GM21528 (cell line): ENCODE data around the gene PHF1.

Source experiments
- ATAC-seq: cut with Tn5 transposase; IDR thresholded peaks from one replicate; pipeline ENCODE4 v1.9.1; 2021; ENCODE audit warnings: mild to moderate bottlenecking, moderate library complexity; ENCODE audit not compliant: unreplicated experiment, low FRiP score

Gene PHF1

GRCh38 chr6:33430991-33431879, 20.4 kb downstream of the PHF1 start:
- no peak for ATAC-seq

DNA sequence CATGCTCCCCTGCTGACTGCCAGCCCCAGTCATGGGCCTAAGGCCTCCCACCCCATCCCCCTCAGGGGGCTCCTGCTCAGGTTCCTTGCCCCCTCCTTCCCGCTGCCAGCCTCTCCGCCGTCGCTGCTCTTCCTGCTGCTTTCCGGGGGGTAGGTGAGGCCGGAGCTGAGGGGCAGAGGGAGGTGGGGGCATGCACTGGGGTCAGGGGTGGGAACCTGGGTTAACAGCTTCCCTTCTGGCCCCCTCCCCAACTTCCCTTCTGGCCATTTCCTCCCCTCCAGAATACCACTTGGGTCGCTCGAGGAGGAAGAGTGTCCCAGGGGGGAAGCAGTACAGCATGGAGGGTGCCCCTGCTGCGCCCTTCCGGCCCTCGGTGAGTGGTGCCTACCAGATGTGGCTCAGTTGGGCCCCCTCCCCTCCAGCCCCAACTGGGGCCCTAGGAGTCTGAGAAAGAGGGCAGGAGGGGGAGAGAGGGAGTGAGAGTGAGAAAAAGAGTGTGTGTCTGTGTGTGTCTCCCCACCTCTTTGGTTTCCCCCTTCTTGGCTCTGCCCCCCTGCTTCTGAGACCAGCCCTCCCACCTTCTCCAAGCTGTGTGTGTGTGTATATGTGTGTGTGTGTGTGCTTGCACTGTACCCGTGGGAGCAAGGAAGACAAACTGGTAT, 21.2 kb downstream of the PHF1 start:
- ATAC-seq, result no peak

DNA sequence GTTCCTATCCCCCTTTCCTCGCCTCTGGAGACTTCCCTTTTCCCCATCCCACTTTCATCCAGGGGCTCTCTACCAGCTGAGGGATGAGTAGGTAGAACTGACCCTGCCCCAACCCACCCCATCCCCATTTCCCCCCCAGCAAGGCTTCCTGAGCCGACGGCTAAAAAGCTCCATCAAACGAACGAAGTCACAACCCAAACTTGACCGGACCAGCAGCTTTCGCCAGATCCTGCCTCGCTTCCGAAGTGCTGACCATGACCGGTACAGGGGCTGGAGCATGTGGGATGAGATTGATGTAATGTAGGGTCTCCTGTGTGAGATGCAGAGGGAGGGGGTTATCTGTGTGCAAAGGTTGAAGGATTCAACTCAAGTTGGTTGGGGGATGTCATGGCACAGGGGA, 21.7 kb downstream of the PHF1 start:
- no peak for ATAC-seq

GRCh38 chr6:33433001-33433543, 22.3 kb downstream of the PHF1 start:
- no peak for ATAC-seq

- ATAC-seq, result no peak
These were observed 22.9 kb downstream of the PHF1 start for GRCh38 chr6:33433544-33434191.

GRCh38 chr6:33434961-33435360, 24.1 kb downstream of the PHF1 start:
- no peak for ATAC-seq

DNA sequence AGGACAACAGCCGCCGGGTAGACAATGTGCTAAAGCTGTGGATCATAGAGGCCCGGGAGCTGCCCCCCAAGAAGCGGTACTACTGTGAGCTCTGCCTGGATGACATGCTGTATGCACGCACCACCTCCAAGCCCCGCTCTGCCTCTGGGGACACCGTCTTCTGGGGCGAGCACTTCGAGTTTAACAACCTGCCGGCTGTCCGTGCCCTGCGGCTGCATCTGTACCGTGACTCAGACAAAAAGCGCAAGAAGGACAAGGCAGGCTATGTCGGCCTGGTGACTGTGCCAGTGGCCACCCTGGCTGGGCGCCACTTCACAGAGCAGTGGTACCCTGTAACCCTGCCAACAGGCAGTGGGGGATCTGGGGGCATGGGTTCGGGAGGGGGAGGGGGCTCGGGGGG, 26.9 kb downstream of the PHF1 start:
- no peak for ATAC-seq

GRCh38 chr6:33438978-33439594, 28.3 kb downstream of the PHF1 start:
- ATAC-seq, result no peak

- no peak for ATAC-seq
These were observed 29.3 kb downstream of the PHF1 start for GRCh38 chr6:33439956-33440648.

DNA sequence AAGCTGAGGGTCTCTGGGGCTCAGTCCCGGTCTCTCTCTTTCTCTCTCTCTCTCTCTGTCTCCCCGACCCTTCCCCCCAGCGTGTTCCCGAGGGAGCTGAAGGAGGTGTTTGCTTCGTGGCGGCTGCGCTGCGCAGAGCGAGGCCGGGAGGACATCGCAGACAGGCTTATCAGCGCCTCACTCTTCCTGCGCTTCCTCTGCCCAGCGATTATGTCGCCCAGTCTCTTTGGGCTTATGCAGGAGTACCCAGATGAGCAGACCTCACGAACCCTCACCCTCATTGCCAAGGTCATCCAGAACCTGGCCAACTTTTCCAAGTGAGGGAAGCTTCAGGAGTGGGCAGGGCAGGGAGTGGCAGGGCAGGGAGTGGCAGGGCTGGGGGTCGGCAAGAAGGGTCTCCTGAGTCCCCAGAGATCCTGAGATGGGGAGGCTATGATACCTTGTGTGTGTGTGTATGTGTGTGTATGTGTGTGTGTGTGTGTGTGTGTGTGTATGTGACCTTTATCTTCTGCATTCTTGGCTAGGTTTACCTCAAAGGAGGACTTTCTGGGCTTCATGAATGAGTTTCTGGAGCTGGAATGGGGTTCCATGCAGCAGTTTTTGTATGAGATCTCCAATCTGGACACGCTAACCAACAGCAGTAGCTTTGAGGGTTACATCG, 30.0 kb downstream of the PHF1 start:
- no peak for ATAC-seq

- no peak for ATAC-seq
These were observed 30.6 kb downstream of the PHF1 start for GRCh38 chr6:33441457-33441856.

- no peak for ATAC-seq
These were observed 31.5 kb downstream of the PHF1 start for GRCh38 chr6:33442283-33442682.

DNA sequence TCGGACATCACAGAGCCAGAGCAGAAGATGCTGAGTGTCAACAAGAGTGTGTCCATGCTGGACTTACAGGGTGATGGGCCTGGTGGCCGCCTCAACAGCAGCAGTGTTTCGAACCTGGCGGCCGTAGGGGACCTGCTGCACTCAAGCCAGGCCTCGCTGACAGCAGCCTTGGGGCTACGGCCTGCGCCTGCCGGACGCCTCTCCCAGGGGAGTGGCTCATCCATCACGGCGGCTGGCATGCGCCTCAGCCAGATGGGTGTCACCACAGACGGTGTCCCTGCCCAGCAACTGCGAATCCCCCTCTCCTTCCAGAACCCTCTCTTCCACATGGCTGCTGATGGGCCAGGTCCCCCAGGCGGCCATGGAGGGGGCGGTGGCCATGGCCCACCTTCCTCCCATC, 32.2 kb downstream of the PHF1 start:
- no peak for ATAC-seq

GRCh38 chr6:33443619-33444504, 33.0 kb downstream of the PHF1 start:
- ATAC-seq, result no peak

GRCh38 chr6:33445119-33445603, 34.3 kb downstream of the PHF1 start:
- ATAC-seq, result no peak

GRCh38 chr6:33446356-33446755, 35.5 kb downstream of the PHF1 start:
- ATAC-seq, result no peak

- no peak for ATAC-seq
These were observed 39.6 kb downstream of the PHF1 start for GRCh38 chr6:33450434-33450833.

DNA sequence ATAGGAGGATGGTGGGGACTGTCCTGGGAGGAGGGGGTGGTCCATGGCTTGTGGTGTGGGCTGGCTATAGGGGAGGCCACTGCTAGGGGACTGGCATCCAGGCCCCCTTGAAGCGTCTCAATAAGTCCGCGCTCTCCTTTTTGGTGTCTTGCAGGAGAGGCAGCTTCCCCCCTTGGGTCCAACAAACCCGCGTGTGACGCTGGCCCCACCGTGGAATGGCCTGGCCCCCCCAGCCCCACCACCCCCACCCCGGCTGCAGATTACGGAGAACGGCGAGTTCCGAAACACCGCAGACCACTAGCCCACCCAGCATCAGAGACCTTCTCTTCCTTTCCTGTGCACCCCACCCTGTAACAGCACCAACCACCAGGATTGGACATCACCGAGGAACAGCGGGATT, 40.8 kb downstream of the PHF1 start:
- ATAC-seq, result no peak

GRCh38 chr6:33452496-33452895, 41.7 kb downstream of the PHF1 start:
- no peak for ATAC-seq
